C4-2B (cell line): Measurements from ENCODE around the gene NSMCE3.

ENCODE experiments used
- ZFX ChIP-seq: fragments of 450-650 bp; IDR thresholded peaks from 2 replicates; pipeline ENCODE4 v1.6.1; 2017
- TF ChIP-seq, protein P1 (sequence below): fragments of 450-650 bp; conservative IDR thresholded peaks from 2 replicates; pipeline ENCODE4 v1.5.1; 2017; ENCODE audit warnings: mild to moderate bottlenecking

DNA sequence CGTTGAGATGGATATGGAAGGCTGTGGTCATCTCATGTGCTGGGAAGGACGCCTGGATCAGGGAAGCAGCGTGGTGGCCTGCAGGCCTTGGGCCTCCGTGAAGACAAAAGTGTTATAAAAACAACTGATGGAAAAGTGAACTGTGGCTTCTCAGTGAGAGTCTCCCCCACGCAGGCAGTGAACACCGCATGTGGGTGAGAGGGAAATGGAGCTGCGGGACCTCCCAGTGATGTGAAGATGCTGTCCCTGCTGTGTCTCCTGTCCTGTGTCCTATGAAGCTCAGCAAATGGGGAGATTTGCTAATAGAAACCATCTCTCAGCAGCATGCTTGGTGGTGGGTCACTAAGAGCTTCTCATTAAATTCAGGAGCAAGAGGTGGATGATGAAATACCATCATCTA is 25.1 kb downstream of the NSMCE3 start:
- TF ChIP-seq, protein P1, sequence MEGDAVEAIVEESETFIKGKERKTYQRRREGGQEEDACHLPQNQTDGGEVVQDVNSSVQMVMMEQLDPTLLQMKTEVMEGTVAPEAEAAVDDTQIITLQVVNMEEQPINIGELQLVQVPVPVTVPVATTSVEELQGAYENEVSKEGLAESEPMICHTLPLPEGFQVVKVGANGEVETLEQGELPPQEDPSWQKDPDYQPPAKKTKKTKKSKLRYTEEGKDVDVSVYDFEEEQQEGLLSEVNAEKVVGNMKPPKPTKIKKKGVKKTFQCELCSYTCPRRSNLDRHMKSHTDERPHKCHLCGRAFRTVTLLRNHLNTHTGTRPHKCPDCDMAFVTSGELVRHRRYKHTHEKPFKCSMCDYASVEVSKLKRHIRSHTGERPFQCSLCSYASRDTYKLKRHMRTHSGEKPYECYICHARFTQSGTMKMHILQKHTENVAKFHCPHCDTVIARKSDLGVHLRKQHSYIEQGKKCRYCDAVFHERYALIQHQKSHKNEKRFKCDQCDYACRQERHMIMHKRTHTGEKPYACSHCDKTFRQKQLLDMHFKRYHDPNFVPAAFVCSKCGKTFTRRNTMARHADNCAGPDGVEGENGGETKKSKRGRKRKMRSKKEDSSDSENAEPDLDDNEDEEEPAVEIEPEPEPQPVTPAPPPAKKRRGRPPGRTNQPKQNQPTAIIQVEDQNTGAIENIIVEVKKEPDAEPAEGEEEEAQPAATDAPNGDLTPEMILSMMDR: no peak
- no peak for TF ChIP-seq ZFX
